ENCODE data around the gene PPP1R9A. TPM values are rescaled to one million over a fixed set of nuclear protein-coding genes. Genes with fewer than 3 reads are reported as not detected.

Gene PPP1R9A
- total RNA-seq, 1 donor from 2014 or later: 1.3 TPM

DNA sequence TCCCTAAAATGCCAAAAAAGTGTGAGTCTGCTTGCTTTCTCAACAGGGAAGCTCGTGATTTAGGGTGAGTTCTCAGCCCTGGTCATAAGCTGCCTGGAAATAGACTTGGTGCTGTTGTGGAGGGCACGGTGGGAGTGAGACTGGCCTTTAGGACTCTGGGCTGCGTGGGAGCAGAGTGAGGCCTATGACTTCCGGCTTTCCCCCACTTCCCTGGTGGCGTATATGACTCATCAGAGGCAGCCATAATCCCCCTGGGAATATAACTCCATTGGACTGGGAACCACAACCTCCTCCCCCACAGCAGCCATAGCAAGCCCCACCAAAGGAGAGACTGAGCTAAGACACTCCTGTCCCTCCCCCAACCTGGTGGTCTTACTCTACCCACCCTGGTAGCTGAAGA lies 321.9 kb downstream of the PPP1R9A start:
- Mint-ChIP-seq H3K36me3 (ENCODE audit: low read depth) (no peaks in the 10 kb centered on the region), H3K4me3 (no peak overlapping the region), H3K4me1 (no peaks in the 10 kb centered on the region), H3K9me3 (no peaks in the 10 kb centered on the region), H3K27ac (no peak overlapping the region), H3K27me3 (no peaks in the 10 kb centered on the region)
- DNase-seq: no peak
- TF ChIP-seq, protein P1, sequence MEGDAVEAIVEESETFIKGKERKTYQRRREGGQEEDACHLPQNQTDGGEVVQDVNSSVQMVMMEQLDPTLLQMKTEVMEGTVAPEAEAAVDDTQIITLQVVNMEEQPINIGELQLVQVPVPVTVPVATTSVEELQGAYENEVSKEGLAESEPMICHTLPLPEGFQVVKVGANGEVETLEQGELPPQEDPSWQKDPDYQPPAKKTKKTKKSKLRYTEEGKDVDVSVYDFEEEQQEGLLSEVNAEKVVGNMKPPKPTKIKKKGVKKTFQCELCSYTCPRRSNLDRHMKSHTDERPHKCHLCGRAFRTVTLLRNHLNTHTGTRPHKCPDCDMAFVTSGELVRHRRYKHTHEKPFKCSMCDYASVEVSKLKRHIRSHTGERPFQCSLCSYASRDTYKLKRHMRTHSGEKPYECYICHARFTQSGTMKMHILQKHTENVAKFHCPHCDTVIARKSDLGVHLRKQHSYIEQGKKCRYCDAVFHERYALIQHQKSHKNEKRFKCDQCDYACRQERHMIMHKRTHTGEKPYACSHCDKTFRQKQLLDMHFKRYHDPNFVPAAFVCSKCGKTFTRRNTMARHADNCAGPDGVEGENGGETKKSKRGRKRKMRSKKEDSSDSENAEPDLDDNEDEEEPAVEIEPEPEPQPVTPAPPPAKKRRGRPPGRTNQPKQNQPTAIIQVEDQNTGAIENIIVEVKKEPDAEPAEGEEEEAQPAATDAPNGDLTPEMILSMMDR (IDR thresholded peaks at IDR 0.05): no peak
- no peak for ATAC-seq (ENCODE audit: low read depth)
- ChIA-PET POLR2A (interaction anchor here (0.5 kb wide), 1 partner anchor 167 kb away, joined by 3 read pairs; no protein-coding TSS in a partner anchor), CTCF (no interaction called here)
- intact Hi-C loops (cut with micrococcal nuclease): no loop called here

GRCh38 chr7:95238252-95238943 lies 331.0 kb downstream of the PPP1R9A start:
- ChIA-PET POLR2A (no interaction called here), CTCF (no interaction called here)
- Mint-ChIP-seq H3K36me3 (ENCODE audit: low read depth) (no peaks in the 10 kb centered on the region), H3K4me1 (no peaks in the 10 kb centered on the region), H3K27ac (no peak overlapping the region), H3K27me3 (no peaks in the 10 kb centered on the region), H3K4me3 (no peak overlapping the region), H3K9me3 (peaks cover 3% of the 10 kb centered on the region)
- intact Hi-C loops (cut with micrococcal nuclease): no loop called here
- TF ChIP-seq, protein P1 (IDR thresholded peaks at IDR 0.05): no peak
- DNase-seq (no peak), ATAC-seq (ENCODE audit: low read depth) (no peak)

- Mint-ChIP-seq H3K27ac (no peak overlapping the region), H3K4me3 (no peak overlapping the region), H3K36me3 (ENCODE audit: low read depth) (no peaks in the 10 kb centered on the region), H3K9me3 (no peaks in the 10 kb centered on the region), H3K27me3 (no peaks in the 10 kb centered on the region), H3K4me1 (no peaks in the 10 kb centered on the region)
- ChIA-PET POLR2A (no interaction called here), CTCF (no interaction called here)
- DNase-seq (no peak), ATAC-seq (ENCODE audit: low read depth) (no peak)
- intact Hi-C loops (cut with micrococcal nuclease): no loop called here
- TF ChIP-seq, protein P1 (IDR thresholded peaks at IDR 0.05): no peak
Observed at GRCh38 chr7:95240921-95241320, 333.5 kb downstream of the PPP1R9A start.

GRCh38 chr7:95242266-95242665 lies 334.9 kb downstream of the PPP1R9A start:
- TF ChIP-seq, protein P1 (IDR thresholded peaks at IDR 0.05): no peak
- DNase-seq (no peak), ATAC-seq (ENCODE audit: low read depth) (no peak)
- H3K9me3 Mint-ChIP-seq: no peaks in the 10 kb centered on the region
- ChIA-PET POLR2A (no interaction called here), CTCF (no interaction called here)
- H3K4me3 Mint-ChIP-seq: no peak overlapping the region
- H3K4me1 Mint-ChIP-seq: no peaks in the 10 kb centered on the region
- intact Hi-C loops (cut with micrococcal nuclease): no loop called here
- H3K36me3 Mint-ChIP-seq (ENCODE audit: low read depth): no peaks in the 10 kb centered on the region
- H3K27me3 Mint-ChIP-seq: no peaks in the 10 kb centered on the region
- no peak overlapping the region for H3K27ac Mint-ChIP-seq

DNA sequence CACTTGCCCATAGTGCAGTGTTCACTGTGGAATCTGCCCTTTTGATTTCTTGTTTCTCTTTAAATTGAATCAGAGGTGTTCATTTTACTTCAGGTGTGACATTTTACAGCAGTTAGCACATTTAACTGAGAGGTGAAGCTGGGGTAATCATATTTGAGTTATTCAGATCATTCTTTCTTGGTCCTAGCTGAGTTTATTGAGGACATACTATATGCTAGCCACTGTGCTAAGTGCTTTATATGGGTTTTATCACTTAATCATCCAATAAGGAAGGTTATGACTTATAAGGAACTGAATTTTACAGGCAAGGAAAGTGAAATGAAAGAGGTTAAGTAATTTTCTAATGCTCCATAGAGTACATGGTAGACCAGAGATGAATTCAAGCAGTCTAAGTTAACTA lies 337.2 kb downstream of the PPP1R9A start:
- Mint-ChIP-seq H3K27ac (no peak overlapping the region), H3K36me3 (ENCODE audit: low read depth) (no peaks in the 10 kb centered on the region), H3K4me1 (no peaks in the 10 kb centered on the region), H3K4me3 (no peak overlapping the region), H3K27me3 (no peaks in the 10 kb centered on the region), H3K9me3 (no peaks in the 10 kb centered on the region)
- intact Hi-C loops (cut with micrococcal nuclease): loop anchor here (5.0 kb wide), 1 partner anchor 233 kb away; no protein-coding TSS in a partner anchor
- ATAC-seq (ENCODE audit: low read depth): no peak
- TF ChIP-seq, protein P1 (IDR thresholded peaks at IDR 0.05): no peak
- ChIA-PET POLR2A (no interaction called here), CTCF (no interaction called here)
- no peak for DNase-seq

All from activated B cell treated with CpG ODN at 0.5 μM for 24 hours (primary cell).